Measurements from ENCODE around the gene NUDC. TPM values are rescaled to one million over a fixed set of nuclear protein-coding genes. Genes with fewer than 3 reads are reported as not detected.

NUDC gene
- total and polyA plus RNA-seq, 2 of the 13 experiments (the other 11 are each of a cell fraction or from before 2014, with no cell fraction given) = 34.7 to 104 TPM

DNA sequence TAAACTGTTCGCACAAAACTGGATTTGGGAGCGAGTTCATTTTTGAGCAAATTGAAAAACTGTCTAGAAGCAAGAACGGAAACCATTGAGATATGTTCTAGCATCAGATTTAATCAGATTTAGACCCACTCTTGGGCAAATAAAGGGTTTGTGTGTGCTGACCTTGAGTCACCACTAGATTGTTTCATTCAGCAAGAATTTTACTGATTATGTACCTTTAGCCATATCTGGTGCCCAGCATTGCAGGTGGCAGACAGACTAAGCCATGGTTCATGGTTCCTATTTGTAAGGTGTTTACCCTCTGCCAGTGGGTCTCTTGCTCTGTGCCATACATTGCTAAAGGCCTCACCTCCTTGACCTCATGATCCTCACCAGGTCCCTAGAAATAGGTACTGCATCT, 1.4 kb downstream of the NUDC start:
- FAIRE-seq = no peak
- Histone ChIP-seq H2AFZ (ENCODE audit: low read length) (no peak overlapping the region), H3K9me3 (ENCODE audit: low read length) (no peaks in the 10 kb centered on the region), H4K20me1 (ENCODE audit: insufficient read depth, low read length) (peaks cover 4% of the 10 kb centered on the region; the same call in 1 of the 2 replicates), H3K36me3 (replicated peaks in 1 of 2; ENCODE audit: control insufficient read depth in 1 of 2, insufficient read depth in 2 of 2, low read length in 2 of 2) (peaks cover 10 to 29% of the 10 kb centered on the region in 2 experiments), H3K4me2 (ENCODE audit: low read depth, low read length) (peak overlapping the region; percentile 97), H3K9ac (ENCODE audit: insufficient read depth, low read depth, low read length) (peak overlapping the region; percentile 94), H3K27ac (ENCODE audit: extremely low read length, insufficient read depth, low read length) (peak overlapping the region; percentile 77), H3K27me3 (ENCODE audit: control insufficient read depth in 1 of 2, insufficient read depth in 2 of 2, low read length in 2 of 2) (no peaks in the 10 kb centered on the region; a peak in 1 of 5 replicates), H3K4me3 (replicated peaks in 1 of 3; ENCODE audit: insufficient read depth in 1 of 3, low read depth in 2 of 3, low read length in 3 of 3) (peak overlapping the region; percentile 64 to 98 (median 82)), H3K4me1 (ENCODE audit: insufficient read depth, low read length) (peaks cover 51% of the 10 kb centered on the region), H3K79me2 (ENCODE audit: insufficient read depth, low read length) (peaks cover 43% of the 10 kb centered on the region)
- CTCF ChIA-PET (ENCODE audit: low intra/inter-chr PET ratio, low total read pairs) = no interaction called here
- in situ Hi-C loops (cut with HindIII; ENCODE audit: extremely low pct_ligation_motif_present, low pct_unique_long_range_greater_than_20kb) (no loop called here), intact Hi-C loops (cut with micrococcal nuclease; ENCODE audit: unreplicated experiment) (no loop called here)
- POLR2A ChIA-PET = interaction anchor here (3.4 kb wide), 1 partner anchor 9 kb away, joined by 31 read pairs; the partner anchor contains the start of gene NR0B2
- no peak for ATAC-seq
- TF ChIP-seq TAF1 (CRISPR knock-in tag; IDR thresholded peaks at IDR 0.05) (0 out of 2 replicates have a peak, but pooled peaks have one; percentile 14), CEBPG (CRISPR knock-in tag; IDR thresholded peaks at IDR 0.05) (no peak), ZNF331 (CRISPR knock-in tag; IDR thresholded peaks at IDR 0.05) (0 out of 2 replicates have a peak, but pooled peaks have one; percentile 9), SOX5 (CRISPR knock-in tag; IDR thresholded peaks at IDR 0.05; ENCODE audit: borderline replicate concordance) (0 out of 2 replicates have a peak, but pooled peaks have one; percentile 29), FOSL2 (CRISPR knock-in tag; IDR thresholded peaks at IDR 0.05) (0 out of 2 replicates have a peak, but pooled peaks have one; percentile 10), ZNF672 (CRISPR knock-in tag; IDR thresholded peaks at IDR 0.05) (no peak), HOXA5 (CRISPR knock-in tag; IDR thresholded peaks at IDR 0.05) (0 out of 2 replicates have a peak, but pooled peaks have one; percentile 32), POLR2A (IDR thresholded peaks at IDR 0.05; ENCODE audit: insufficient read depth in 1 of 2, low read depth in 2 of 2, low read length in 2 of 2) (0 out of 4 replicates have a peak, but pooled peaks of 1 of the 2 experiments have one; percentile 21)
- TF ChIP-seq, protein P1, sequence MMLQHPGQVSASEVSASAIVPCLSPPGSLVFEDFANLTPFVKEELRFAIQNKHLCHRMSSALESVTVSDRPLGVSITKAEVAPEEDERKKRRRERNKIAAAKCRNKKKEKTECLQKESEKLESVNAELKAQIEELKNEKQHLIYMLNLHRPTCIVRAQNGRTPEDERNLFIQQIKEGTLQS (CRISPR knock-in tag; IDR thresholded peaks at IDR 0.05) = 0 out of 2 replicates have a peak, but pooled peaks have one; percentile 13
- no TSS peak for BruUV-seq (replicated peaks)
- peak; percentile 43 for DNase-seq (ENCODE audit: low spot score)
- 73% methylated on average over 3 of the region's 3 CpGs for WGBS (ENCODE audit: low lambda C conversion rate)

DNA sequence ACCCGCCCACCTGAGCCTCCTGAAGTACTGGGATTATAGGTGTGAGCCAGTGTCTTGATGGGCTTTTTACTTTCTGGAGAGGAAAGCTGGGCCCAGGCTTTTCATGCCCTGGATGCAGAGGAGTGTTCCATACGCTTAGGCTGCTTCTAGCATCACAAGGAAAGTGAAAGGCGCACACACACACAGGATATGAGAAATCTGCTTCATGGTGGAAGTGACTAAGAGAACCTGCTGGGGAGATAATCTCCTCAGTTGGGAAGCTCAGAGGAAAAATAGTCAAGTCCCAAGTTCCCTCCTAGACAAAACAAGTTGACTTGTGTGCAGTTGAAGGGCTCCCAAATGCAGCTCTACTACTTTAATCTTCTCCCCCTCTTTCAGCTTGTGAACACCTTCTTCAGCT, 2.2 kb downstream of the NUDC start:
- no peak for ATAC-seq
- Histone ChIP-seq H3K36me3 (replicated peaks in 1 of 2; ENCODE audit: control insufficient read depth in 1 of 2, insufficient read depth in 2 of 2, low read length in 2 of 2) (peaks cover 10 to 37% of the 10 kb centered on the region in 2 experiments), H3K79me2 (ENCODE audit: insufficient read depth, low read length) (peaks cover 50% of the 10 kb centered on the region), H3K4me1 (ENCODE audit: insufficient read depth, low read length) (peaks cover 51% of the 10 kb centered on the region), H3K27ac (ENCODE audit: extremely low read length, insufficient read depth, low read length) (no peak overlapping the region), H3K9ac (ENCODE audit: insufficient read depth, low read depth, low read length) (peak overlapping the region; percentile 29; the same call in 1 of the 2 replicates), H3K4me2 (ENCODE audit: low read depth, low read length) (peak overlapping the region; percentile 97), H3K4me3 (replicated peaks in 1 of 3; ENCODE audit: insufficient read depth in 1 of 3, low read depth in 2 of 3, low read length in 3 of 3) (0 out of 6 replicates have a peak overlapping the region, but pooled peaks of 1 of the 3 experiments have one; percentile 64), H4K20me1 (ENCODE audit: insufficient read depth, low read length) (peaks cover 4% of the 10 kb centered on the region; the same call in 1 of the 2 replicates), H3K27me3 (ENCODE audit: control insufficient read depth in 1 of 2, insufficient read depth in 2 of 2, low read length in 2 of 2) (no peaks in the 10 kb centered on the region; a peak in 1 of 5 replicates), H3K9me3 (ENCODE audit: low read length) (no peaks in the 10 kb centered on the region), H2AFZ (ENCODE audit: low read length) (no peak overlapping the region)
- ChIA-PET POLR2A (interaction anchor here (0.7 to 3.4 kb wide), 6 partner anchors 9 to 71 kb away, joined by 3 to 31 read pairs (median 5); partner anchors contain the start of genes GPN2, NR0B2 and TRNP1), CTCF (ENCODE audit: low intra/inter-chr PET ratio, low total read pairs) (no interaction called here)
- no peak for FAIRE-seq
- BruUV-seq (replicated peaks) = no TSS peak
- intact Hi-C loops (cut with micrococcal nuclease; ENCODE audit: unreplicated experiment) = no loop called here
- TF ChIP-seq ZNF33B (CRISPR knock-in tag; IDR thresholded peaks at IDR 0.05) = no peak
- TF ChIP-seq RXRB (CRISPR knock-in tag; IDR thresholded peaks at IDR 0.05; ENCODE audit: borderline replicate concordance) = no peak
- in situ Hi-C loops (cut with HindIII; ENCODE audit: extremely low pct_ligation_motif_present, low pct_unique_long_range_greater_than_20kb) = no loop called here
- no peak for DNase-seq (ENCODE audit: low spot score)
- 100% methylated on average over 3 of the region's 3 CpGs for WGBS (ENCODE audit: low lambda C conversion rate)

Measured in HepG2 (cell line).